PC-3 (cell line): ENCODE results near the gene SOCS4.

Source experiments
- CTCF ChIP-seq: fragments of 300-600 bp; sonication (generic); conservative IDR thresholded peaks from 2 replicates; pipeline ENCODE4 v1.5.1; 2017; ENCODE audit warnings: antibody characterized with exemption, low read depth, mild to moderate bottlenecking, low read length
- EZH2 ChIP-seq: fragments of 300-600 bp; sonication (generic); IDR thresholded peaks from one replicate; pipeline ENCODE4 v1.6.1; 2017; ENCODE audit warnings: antibody characterized with exemption, mild to moderate bottlenecking, low read length; ENCODE audit not compliant: unreplicated experiment
- EZH2phosphoT487 ChIP-seq: fragments of 300-600 bp; sonication (generic); IDR thresholded peaks from 2 replicates; pipeline ENCODE4 v1.6.1; 2018; ENCODE audit warnings: mild to moderate bottlenecking, antibody characterized with exemption, low read length, borderline replicate concordance

DNA sequence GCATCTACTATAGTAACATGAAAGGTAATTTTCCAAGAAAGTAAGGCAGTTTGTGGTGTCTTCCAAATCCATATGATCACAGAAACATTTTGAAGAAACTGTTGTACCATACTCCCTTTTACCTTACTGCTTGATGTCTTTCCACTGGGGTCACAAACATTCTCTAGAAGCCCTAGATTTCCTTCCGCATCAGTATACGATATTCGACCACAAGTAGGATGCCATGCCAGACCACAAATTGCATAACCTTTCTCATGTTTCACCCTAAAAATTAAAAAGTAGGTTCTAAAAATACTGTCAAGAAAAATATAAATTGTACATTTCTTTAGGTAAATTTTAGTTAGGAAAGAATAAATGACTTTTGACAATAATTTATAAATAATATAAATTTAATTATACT, 26.7 kb upstream of the SOCS4 start:
- no peak for TF ChIP-seq EZH2
- no peak for TF ChIP-seq CTCF
- no peak for TF ChIP-seq EZH2phosphoT487
